Stimulated activated CD8-positive, alpha-beta memory T cell treated with anti-CD3 and anti-CD28 coated beads, Interleukin-2, amount 100 ng/mL, for 1 hour (primary cell): ENCODE data around the gene ANKRD33.

Experiments used
- DNase-seq, 2 donors: peaks; one replicate each; pipeline ENCODE4 v3.0.0-alpha.2; 2020; ENCODE audit warnings: low read depth in 2 of 2

The ANKRD33 gene

GRCh38 chr12:51862947-51863346, 25.0 kb upstream of the ANKRD33 start:
- DNase-seq: no peak

GRCh38 chr12:51863363-51863932, 24.5 kb upstream of the ANKRD33 start:
- no peak for DNase-seq

GRCh38 chr12:51863933-51864832, 23.7 kb upstream of the ANKRD33 start:
- no peak for DNase-seq

GRCh38 chr12:51864833-51865670, 22.9 kb upstream of the ANKRD33 start:
- no peak for DNase-seq

GRCh38 chr12:51865757-51866270, 22.1 kb upstream of the ANKRD33 start:
- no peak for DNase-seq

GRCh38 chr12:51866324-51866723, 21.6 kb upstream of the ANKRD33 start:
- no peak for DNase-seq

GRCh38 chr12:51866762-51867161, 21.1 kb upstream of the ANKRD33 start:
- no peak for DNase-seq

GRCh38 chr12:51867371-51867770, 20.5 kb upstream of the ANKRD33 start:
- no peak for DNase-seq

- no peak for DNase-seq
These were observed 20.0 kb upstream of the ANKRD33 start for GRCh38 chr12:51867796-51868428.

- DNase-seq: no peak
These were observed 18.9 kb upstream of the ANKRD33 start for GRCh38 chr12:51868821-51869495.

GRCh38 chr12:51869496-51869865, 18.4 kb upstream of the ANKRD33 start:
- no peak for DNase-seq

- DNase-seq: no peak
These were observed 18.0 kb upstream of the ANKRD33 start for GRCh38 chr12:51869931-51870330.

GRCh38 chr12:51870504-51870903, 17.4 kb upstream of the ANKRD33 start:
- no peak for DNase-seq

- no peak for DNase-seq
These were observed 16.8 kb upstream of the ANKRD33 start for GRCh38 chr12:51871126-51871525.

- no peak for DNase-seq
These were observed 15.8 kb upstream of the ANKRD33 start for GRCh38 chr12:51871918-51872688.

GRCh38 chr12:51872689-51872981, 15.3 kb upstream of the ANKRD33 start:
- DNase-seq: no peak

- DNase-seq: no peak
These were observed 14.5 kb upstream of the ANKRD33 start for GRCh38 chr12:51873251-51873994.

GRCh38 chr12:51874000-51874399, 13.9 kb upstream of the ANKRD33 start:
- no peak for DNase-seq

- DNase-seq: no peak
These were observed 13.4 kb upstream of the ANKRD33 start for GRCh38 chr12:51874486-51874885.

- no peak for DNase-seq
These were observed 8.8 kb upstream of the ANKRD33 start for GRCh38 chr12:51879102-51879501.
